Esophagus muscularis mucosa (tissue), 4 donors: ENCODE data around the gene CDH5.

Source experiments
- CTCF ChIP-seq, 3 experiments: fragments of 200-600 bp in 2 of 3; fragments of 450-650 bp in 1 of 3; sonication (generic) in 2 of 3; IDR thresholded peaks; one replicate each; pipeline ENCODE4 v1.5.1; 2017 to 2019; ENCODE audit warnings: antibody characterized with exemption in 3 of 3, mild to moderate bottlenecking in 2 of 3, moderate library complexity in 1 of 3
- EP300 ChIP-seq: sonication (generic); formaldehyde crosslinking; IDR thresholded peaks from one replicate; pipeline ENCODE4 v1.6.1; 2017; ENCODE audit warnings: antibody characterized with exemption
- POLR2A ChIP-seq: fragments of 450-650 bp; IDR thresholded peaks from one replicate; pipeline ENCODE4 v1.6.1; 2017; ENCODE audit warnings: antibody characterized with exemption, moderate library complexity, mild to moderate bottlenecking, low read depth
- POLR2AphosphoS5 ChIP-seq, 2 donors: sonication (generic); formaldehyde crosslinking; IDR thresholded peaks; one replicate each; pipeline ENCODE4 v1.6.1; 2017; ENCODE audit warnings: antibody characterized with exemption in 2 of 2

GRCh38 chr16:66440970-66441369 lies 74.5 kb downstream of the CDH5 start:
- no peak for TF ChIP-seq CTCF (IDR thresholded peaks at IDR 0.05)
- TF ChIP-seq EP300: no peak
- TF ChIP-seq POLR2AphosphoS5 (IDR thresholded peaks at IDR 0.05): no peak
- no peak for TF ChIP-seq POLR2A
